HEK293 (cell line): ENCODE measurements around the gene PITPNC1.
"Not testable (repeated sequence)": the region's sequence is repeated elsewhere in the genome, so short reads cannot be mapped to it uniquely, and the experiment has no call there.

ENCODE experiments used
- CTCF ChIA-PET: fragments of 350-600 bp; formaldehyde crosslinking; extraction: SDS; loops from one replicate; lab custom pipeline; 2021; ENCODE audit warnings: antibody characterized with exemption; lab: Yijun Ruan, JAX
- POLR2A ChIA-PET: fragments of 300-600 bp; formaldehyde crosslinking; extraction: SDS; loops from one replicate; lab custom pipeline; 2020; ENCODE audit warnings: antibody characterized with exemption, inconsistent platforms; lab: Yijun Ruan, JAX
- H3K27ac ChIP-seq: fragments of 200-500 bp; sonication (Bioruptor generic); 2 replicates; pipeline ENCODE4 v1.5.1; 2014; ENCODE audit warnings: low read depth, low read length, control low read depth, inconsistent platforms; ENCODE audit errors: extremely low read depth
- H3K36me3 ChIP-seq, 2 experiments: fragments of 200-500 bp in 1 of 2; sonication (Bioruptor generic) in 1 of 2; 1 replicate in 1 of 2; 2 replicates in 1 of 2; pipeline ENCODE4 v1.5.1; 2014 to 2017; ENCODE audit warnings: inconsistent platforms in 2 of 2, low read length in 2 of 2; ENCODE audit not compliant: control insufficient read depth in 2 of 2, insufficient read depth in 1 of 2
- H3K4me1 ChIP-seq: fragments of 200-500 bp; sonication (Bioruptor generic); 2 replicates; pipeline ENCODE4 v1.5.1; 2014; ENCODE audit warnings: mild to moderate bottlenecking, low read length, inconsistent platforms; ENCODE audit not compliant: control insufficient read depth, insufficient read depth
- H3K4me3 ChIP-seq: 2 replicates; pipeline ENCODE4 v1.5.1; 2011; ENCODE audit warnings: low read depth, mild to moderate bottlenecking, control low read depth, low read length, moderate library complexity
- H3K9me3 ChIP-seq: fragments of 200-500 bp; sonication (Bioruptor generic); 2 replicates; pipeline ENCODE4 v1.5.1; 2014; ENCODE audit warnings: low read depth, low read length, inconsistent platforms; ENCODE audit not compliant: control insufficient read depth, insufficient read depth
- HOXD13 ChIP-seq: sonication (generic); formaldehyde crosslinking; IDR thresholded peaks from 2 replicates; pipeline ENCODE4 v1.8.0; 2022; ENCODE audit warnings: missing genetic modification reagents, borderline replicate concordance
- KLF10 ChIP-seq: fragments of 450-650 bp; IDR thresholded peaks from 2 replicates; pipeline ENCODE4 v1.5.1; 2018; ENCODE audit warnings: missing biosample characterization, mild to moderate bottlenecking, missing genetic modification characterization
- KLF8 ChIP-seq: fragments of 450-650 bp; formaldehyde crosslinking; IDR thresholded peaks from 2 replicates; pipeline ENCODE4 v1.5.1; 2016; ENCODE audit warnings: missing biosample characterization, missing genetic modification characterization
- SP7 ChIP-seq: fragments of 450-650 bp; formaldehyde crosslinking; IDR thresholded peaks from 2 replicates; pipeline ENCODE4 v1.5.1; 2016; ENCODE audit warnings: missing biosample characterization, missing genetic modification characterization
- ZFP41 ChIP-seq: fragments of 450-650 bp; formaldehyde crosslinking; IDR thresholded peaks from 2 replicates; pipeline ENCODE4 v1.5.1; 2016; ENCODE audit warnings: missing biosample characterization, missing genetic modification characterization, borderline replicate concordance
- ZFP69B ChIP-seq: fragments of 450-650 bp; formaldehyde crosslinking; IDR thresholded peaks from 2 replicates; pipeline ENCODE4 v1.5.1; 2016; ENCODE audit warnings: missing biosample characterization, missing genetic modification characterization
- ZNF510 ChIP-seq: fragments of 450-650 bp; formaldehyde crosslinking; IDR thresholded peaks from 2 replicates; pipeline ENCODE4 v1.5.1; 2018; ENCODE audit warnings: mild to moderate bottlenecking, missing genetic modification characterization, missing biosample characterization; ENCODE audit not compliant: insufficient replicate concordance
- ZNF514 ChIP-seq: fragments of 450-650 bp; formaldehyde crosslinking; IDR thresholded peaks from 2 replicates; pipeline ENCODE4 v1.5.1; 2016; ENCODE audit warnings: missing biosample characterization, missing genetic modification characterization
- ZNF585B ChIP-seq: fragments of 450-650 bp; formaldehyde crosslinking; IDR thresholded peaks from 2 replicates; pipeline ENCODE4 v1.5.1; 2016; ENCODE audit warnings: missing biosample characterization, missing genetic modification characterization
- ZNF654 ChIP-seq: fragments of 450-650 bp; formaldehyde crosslinking; IDR thresholded peaks from 2 replicates; pipeline ENCODE4 v1.5.1; 2016; ENCODE audit warnings: low read depth, missing biosample characterization, missing genetic modification characterization

PITPNC1 gene

DNA sequence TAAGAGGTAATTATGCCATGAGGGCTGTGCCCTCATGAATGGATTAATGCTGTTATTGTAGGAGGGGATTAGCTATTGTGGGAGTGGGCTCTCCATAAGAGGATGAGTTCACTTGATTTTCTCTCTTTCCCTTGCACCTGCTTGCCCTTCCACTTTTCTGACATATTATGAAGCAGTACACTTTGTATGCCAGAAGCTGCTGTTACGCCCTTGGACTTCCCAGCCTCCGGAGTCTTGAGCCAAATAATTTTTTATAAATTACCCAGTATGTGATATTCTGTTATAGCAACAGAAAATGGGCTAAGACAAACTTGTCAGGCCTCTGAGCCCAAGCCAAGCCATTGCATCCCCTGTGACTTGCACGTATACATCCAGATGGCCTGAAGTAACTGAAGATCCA lies 49.1 kb upstream of the PITPNC1 start:
- no peak overlapping the region for H3K4me3 ChIP-seq
- H3K36me3 ChIP-seq: no peaks in the 10 kb centered on the region
- POLR2A ChIA-PET: no interaction called here
- no peaks in the 10 kb centered on the region for H3K4me1 ChIP-seq
- H3K27ac ChIP-seq: no peak overlapping the region
- TF ChIP-seq ZFP41 (no peak), ZNF514 (tag by site-specific recombination) (no peak)
- TF ChIP-seq, all 188 proteins: peak for 0
- CTCF ChIA-PET: no interaction called here
- H3K9me3 ChIP-seq: no peaks in the 10 kb centered on the region

DNA sequence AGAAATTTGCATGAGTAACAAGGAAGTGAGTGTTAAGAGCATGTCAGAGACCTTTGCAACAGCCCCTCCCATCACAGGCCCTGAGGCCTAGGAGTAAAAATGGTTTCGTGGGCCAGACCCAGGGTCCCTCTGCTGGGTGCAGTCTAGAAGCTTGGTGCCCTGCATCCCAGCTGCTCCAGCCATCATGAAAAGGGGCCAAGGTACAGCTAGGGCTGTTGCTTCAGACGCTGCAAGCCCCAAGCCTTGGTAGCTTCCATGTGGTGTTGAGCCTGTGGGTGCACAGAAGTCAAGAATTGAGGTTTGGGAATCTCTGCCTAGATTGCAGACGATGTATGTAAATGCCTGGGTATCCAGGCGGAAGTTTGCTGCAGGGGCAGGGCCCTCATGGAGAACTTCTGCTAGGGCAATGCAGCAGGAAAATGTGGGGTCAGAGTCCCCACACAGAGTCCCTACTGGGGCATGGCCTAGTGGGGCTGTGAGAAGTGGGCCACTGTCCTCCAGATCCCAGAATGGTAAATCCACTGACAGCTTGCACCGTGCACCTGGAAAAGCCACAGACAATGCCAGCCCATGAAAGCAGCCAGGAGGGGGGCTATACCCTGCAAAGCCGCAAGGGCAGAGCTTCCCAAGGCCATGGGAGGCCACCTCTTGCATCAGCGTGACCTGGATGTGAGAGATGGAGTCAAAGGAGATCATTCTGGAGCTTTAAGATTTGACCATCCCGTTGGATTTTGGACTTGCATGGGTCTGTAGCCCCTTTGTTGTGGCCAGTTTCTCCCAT lies 45.5 kb upstream of the PITPNC1 start:
- H3K36me3 ChIP-seq, H3K27ac ChIP-seq, H3K4me3 ChIP-seq, POLR2A ChIA-PET, H3K9me3 ChIP-seq, H3K4me1 ChIP-seq: not testable (repeated sequence)
- TF ChIP-seq ZNF585B (tag by site-specific recombination): peak; percentile 76
- CTCF ChIA-PET: interaction anchor here (0.7 kb wide), 1 partner anchor 9 kb away, joined by 4 read pairs; no protein-coding TSS in a partner anchor

DNA sequence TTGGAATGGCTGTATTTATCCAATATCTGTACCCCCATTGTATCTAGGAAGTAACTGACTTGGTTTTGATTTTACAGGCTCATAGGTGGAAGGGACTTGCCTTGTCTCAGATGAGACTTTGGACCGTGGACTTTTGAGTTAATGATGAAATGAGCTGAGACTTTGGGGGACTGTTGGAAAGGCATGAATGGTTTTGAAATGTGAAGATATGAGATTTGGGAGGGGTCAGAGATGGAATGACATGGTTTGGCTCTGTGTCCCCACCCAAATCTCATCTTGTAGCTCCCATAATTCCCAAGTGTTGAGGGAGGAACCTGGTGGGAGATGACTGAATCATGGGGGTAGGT lies 44.9 kb upstream of the PITPNC1 start:
- CTCF ChIA-PET: interaction anchor here (0.6 to 2.2 kb wide), 3 partner anchors 8 to 54 kb away, joined by 3 to 4 read pairs (median 3); no protein-coding TSS in a partner anchor
- H3K27ac ChIP-seq, POLR2A ChIA-PET, H3K36me3 ChIP-seq, H3K4me3 ChIP-seq, H3K4me1 ChIP-seq, H3K9me3 ChIP-seq: not testable (repeated sequence)

- Histone ChIP-seq H3K9me3 (no peaks in the 10 kb centered on the region), H3K36me3 (peaks cover 15 to 20% of the 10 kb centered on the region in 2 experiments), H3K4me1 (no peaks in the 10 kb centered on the region), H3K27ac (no peak overlapping the region), H3K4me3 (no peak overlapping the region)
- ChIA-PET CTCF (interaction anchor here (0.6 to 1.3 kb wide), 3 partner anchors 12 to 292 kb away, joined by 3 to 5 read pairs (median 4); no protein-coding TSS in a partner anchor), POLR2A (interaction anchor here (0.6 kb wide), 1 partner anchor 83 kb away, joined by 6 read pairs; no protein-coding TSS in a partner anchor)
- TF ChIP-seq KLF10 (tag by site-specific recombination) (no peak), HOXD13 (CRISPR knock-in tag) (no peak), SP7 (tag by site-specific recombination) (peak; percentile 77), ZNF654 (no peak)
These were observed 41.7 kb upstream of the PITPNC1 start for GRCh38 chr17:67335245-67335835.

- H3K27ac ChIP-seq: no peak overlapping the region
- H3K36me3 ChIP-seq: peaks cover 30 to 35% of the 10 kb centered on the region in 2 experiments
- TF ChIP-seq ZFP69B (tag by site-specific recombination): peak; percentile 58; the same call in 1 of the 2 replicates
- TF ChIP-seq ZNF510 (tag by site-specific recombination): no peak
- TF ChIP-seq KLF8: no peak
- CTCF ChIA-PET: interaction anchor here (0.7 kb wide), 1 partner anchor 171 kb away, joined by 3 read pairs; no protein-coding TSS in a partner anchor
- no peak overlapping the region for H3K4me3 ChIP-seq
- no peaks in the 10 kb centered on the region for H3K4me1 ChIP-seq
- POLR2A ChIA-PET: no interaction called here
- H3K9me3 ChIP-seq: no peaks in the 10 kb centered on the region
These were observed 40.2 kb upstream of the PITPNC1 start for GRCh38 chr17:67336859-67337258.

DNA sequence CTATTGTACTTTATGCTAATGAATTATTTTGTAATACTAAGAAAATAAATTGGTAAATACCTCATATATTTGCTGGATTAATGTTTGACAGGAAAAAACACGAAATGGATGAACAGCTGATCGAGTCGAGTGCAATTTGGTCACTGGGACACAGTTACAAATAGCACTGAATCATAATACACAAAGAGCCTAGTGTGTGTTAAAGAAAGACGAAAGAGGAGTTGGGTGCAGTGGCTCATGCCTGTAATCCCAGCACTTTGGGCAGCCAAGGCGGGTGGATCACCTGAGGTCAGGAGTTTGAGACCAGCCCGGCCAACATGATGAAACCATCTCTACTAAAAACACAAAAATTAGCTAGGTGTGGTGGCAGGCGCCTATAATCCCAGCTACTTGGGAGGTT lies 38.7 kb upstream of the PITPNC1 start:
- H3K36me3 ChIP-seq: peaks cover 43 to 49% of the 10 kb centered on the region in 2 experiments
- ChIA-PET CTCF (interaction anchor here (0.6 to 0.7 kb wide), 2 partner anchors 108 to 335 kb away, joined by 3 to 4 read pairs; no protein-coding TSS in a partner anchor), POLR2A (interaction anchor here (0.7 kb wide), 1 partner anchor 36 kb away, joined by 3 read pairs; no protein-coding TSS in a partner anchor)
- H3K27ac ChIP-seq, H3K4me3 ChIP-seq, H3K9me3 ChIP-seq, H3K4me1 ChIP-seq: not testable (repeated sequence)
